SK-N-MC (cell line): ENCODE results near the gene KCNN4.
"Not testable (repeated sequence)": the region's sequence is repeated elsewhere in the genome, so short reads cannot be mapped to it uniquely, and the experiment has no call there.

Experiments
- DNase-seq: peaks from one replicate; pipeline ENCODE4 v3.0.0-alpha.2; 2011; ENCODE audit warnings: low read depth, low spot score
- H3K27ac ChIP-seq: fragments of 200-600 bp; sonication (generic); 2 replicates; pipeline ENCODE4 v1.5.1; 2016; ENCODE audit warnings: mixed run types
- H3K36me3 ChIP-seq: fragments of 200-600 bp; sonication (generic); 2 replicates; pipeline ENCODE4 v1.6.1; 2017; ENCODE audit warnings: antibody characterized with exemption, low read length, mixed read lengths; ENCODE audit not compliant: insufficient read depth
- H3K4me3 ChIP-seq: fragments of 200-600 bp; sonication (generic); 2 replicates; pipeline ENCODE4 v1.5.1; 2016
- H3K9ac ChIP-seq: fragments of 200-600 bp; sonication (generic); 2 replicates; pipeline ENCODE4 v1.8.0; 2017; ENCODE audit warnings: mixed run types, mixed read lengths; ENCODE audit not compliant: insufficient read length
- H3K9me3 ChIP-seq: fragments of 200-600 bp; sonication (generic); 2 replicates; pipeline ENCODE4 v1.6.1; 2017; ENCODE audit warnings: low read depth, mild to moderate bottlenecking, antibody characterized with exemption, low read length, moderate library complexity, mixed read lengths
- EZH2 ChIP-seq: fragments of 200-600 bp; sonication (generic); IDR thresholded peaks from one replicate; pipeline ENCODE4 v1.6.1; 2017; ENCODE audit warnings: antibody characterized with exemption
- FOXP2 ChIP-seq: optimal IDR thresholded peaks from 2 replicates; pipeline ENCODE3; 2011; ENCODE audit warnings: mild to moderate bottlenecking, moderate library complexity; ENCODE audit not compliant: insufficient read depth; ENCODE audit errors: extremely low read length, control extremely low read depth
- POLR2AphosphoS5 ChIP-seq: IDR thresholded peaks from 2 replicates; pipeline ENCODE4 v1.6.1; 2012; ENCODE audit warnings: mild to moderate bottlenecking, low read depth, low read length, borderline replicate concordance

Gene KCNN4

DNA sequence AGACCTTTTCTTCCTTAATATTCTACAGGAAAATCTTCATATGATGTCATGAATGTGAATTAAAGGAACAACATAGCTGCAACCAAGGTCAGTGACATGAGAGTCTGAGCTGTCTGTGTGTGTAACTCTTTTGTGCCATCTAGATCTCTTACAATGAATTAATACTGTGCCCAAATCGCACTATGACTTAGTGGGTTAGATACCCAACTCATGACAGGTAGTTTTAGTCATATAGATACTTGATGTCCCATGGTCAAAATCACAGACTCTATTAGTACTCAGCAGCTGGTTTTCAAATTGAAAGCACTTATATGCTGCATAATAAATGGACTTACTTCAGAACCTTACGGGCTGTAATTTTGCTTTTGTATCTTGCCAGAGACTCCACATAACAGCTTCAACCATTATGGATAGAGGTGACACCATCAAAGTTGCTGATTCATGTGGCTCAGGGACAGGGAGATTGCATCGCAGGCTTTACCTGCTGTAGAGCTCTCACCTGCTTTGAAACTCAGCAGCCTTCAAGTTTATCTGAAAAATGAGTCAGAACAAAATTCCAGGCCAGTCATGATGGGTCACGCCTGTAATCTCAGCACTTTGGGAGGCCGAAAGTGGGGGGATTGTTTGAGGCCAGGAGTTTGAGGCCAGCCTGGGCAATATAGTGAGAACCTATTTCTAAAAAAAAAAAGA is 34.0 kb upstream of the KCNN4 start:
- Histone ChIP-seq H3K27ac (no peak overlapping the region), H3K9ac (no peak overlapping the region), H3K4me3 (no peak overlapping the region), H3K36me3 (no peaks in the 10 kb centered on the region), H3K9me3 (no peaks in the 10 kb centered on the region)
- DNase-seq = no peak
- TF ChIP-seq FOXP2 (no peak), POLR2AphosphoS5 (no peak), EZH2 (no peak)

- no peaks in the 10 kb centered on the region for H3K9me3 ChIP-seq
- no peak overlapping the region for H3K4me3 ChIP-seq
- TF ChIP-seq POLR2AphosphoS5 (no peak), FOXP2 (no peak), EZH2 (no peak)
- H3K9ac ChIP-seq = no peak overlapping the region
- no peaks in the 10 kb centered on the region for H3K36me3 ChIP-seq
- DNase-seq = no peak
- H3K27ac ChIP-seq = no peak overlapping the region
These were observed 31.9 kb upstream of the KCNN4 start for GRCh38 chr19:43812688-43813087.

DNA sequence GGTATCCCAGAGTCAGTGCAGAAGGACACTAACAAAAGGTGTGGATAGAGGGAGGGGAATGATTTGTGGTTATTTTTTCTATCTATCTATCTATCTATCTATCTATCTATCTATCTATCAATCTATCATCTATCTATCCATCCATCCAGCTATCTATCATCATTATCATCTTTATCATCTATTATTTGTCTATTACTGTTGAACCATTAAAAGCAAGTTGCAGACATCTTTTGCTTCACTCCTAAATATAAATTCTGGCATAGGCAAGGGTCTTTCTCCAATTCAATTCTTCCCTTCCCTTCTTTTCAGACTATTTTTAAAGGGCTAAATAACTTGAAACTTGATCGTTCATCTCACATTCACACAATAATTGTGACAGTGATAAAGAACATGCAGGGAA is 31.5 kb upstream of the KCNN4 start:
- TF ChIP-seq EZH2 (no peak), FOXP2 (no peak), POLR2AphosphoS5 (no peak)
- H3K9me3 ChIP-seq = no peaks in the 10 kb centered on the region
- H3K9ac ChIP-seq = no peak overlapping the region
- H3K4me3 ChIP-seq = no peak overlapping the region
- no peaks in the 10 kb centered on the region for H3K36me3 ChIP-seq
- no peak overlapping the region for H3K27ac ChIP-seq
- DNase-seq = no peak

- H3K9ac ChIP-seq = no peak overlapping the region
These were observed 31.1 kb upstream of the KCNN4 start for GRCh38 chr19:43811837-43812236.

GRCh38 chr19:43809762-43810696 is 29.3 kb upstream of the KCNN4 start:
- Histone ChIP-seq H3K9ac (no peak overlapping the region), H3K36me3 (no peaks in the 10 kb centered on the region), H3K9me3 (no peaks in the 10 kb centered on the region), H3K27ac (no peak overlapping the region), H3K4me3 (no peak overlapping the region)
- TF ChIP-seq EZH2 = no peak
- TF ChIP-seq POLR2AphosphoS5 = no peak
- no peak for TF ChIP-seq FOXP2
- peak; percentile 39 for DNase-seq

More at GRCh38 chr19:43811837-43812236, 31.1 kb upstream of the KCNN4 start:
- Histone ChIP-seq H3K9me3 (no peaks in the 10 kb centered on the region), H3K36me3 (no peaks in the 10 kb centered on the region), H3K4me3 (no peak overlapping the region), H3K27ac (no peak overlapping the region)
- TF ChIP-seq EZH2 (no peak), FOXP2 (no peak), POLR2AphosphoS5 (no peak)
- no peak for DNase-seq

- H3K36me3 ChIP-seq = no peaks in the 10 kb centered on the region
- no peak overlapping the region for H3K27ac ChIP-seq
- H3K9ac ChIP-seq = no peak overlapping the region
- DNase-seq = no peak
- H3K9me3 ChIP-seq = no peaks in the 10 kb centered on the region
- no peak overlapping the region for H3K4me3 ChIP-seq
- no peak for TF ChIP-seq EZH2
- no peak for TF ChIP-seq FOXP2
- no peak for TF ChIP-seq POLR2AphosphoS5
These were observed 26.9 kb upstream of the KCNN4 start for GRCh38 chr19:43807651-43808050.

- no peak for DNase-seq
- Histone ChIP-seq H3K9ac (no peak overlapping the region), H3K36me3 (no peaks in the 10 kb centered on the region), H3K27ac (no peak overlapping the region), H3K9me3 (no peaks in the 10 kb centered on the region), H3K4me3 (no peak overlapping the region)
- TF ChIP-seq POLR2AphosphoS5 (no peak), FOXP2 (no peak), EZH2 (no peak)
These were observed 26.1 kb upstream of the KCNN4 start for GRCh38 chr19:43806848-43807247.

GRCh38 chr19:43806401-43806800 is 25.6 kb upstream of the KCNN4 start:
- not testable (repeated sequence) for H3K9me3 ChIP-seq, DNase-seq, H3K4me3 ChIP-seq, H3K9ac ChIP-seq, H3K27ac ChIP-seq, H3K36me3 ChIP-seq

GRCh38 chr19:43804432-43804831 is 23.7 kb upstream of the KCNN4 start:
- DNase-seq = no peak
- Histone ChIP-seq H3K36me3 (no peaks in the 10 kb centered on the region), H3K9me3 (no peaks in the 10 kb centered on the region), H3K4me3 (no peak overlapping the region), H3K27ac (no peak overlapping the region), H3K9ac (no peak overlapping the region)
- TF ChIP-seq EZH2 (no peak), FOXP2 (no peak), POLR2AphosphoS5 (no peak)
